ENCODE data around the gene EPHX1.

Gene EPHX1

DNA sequence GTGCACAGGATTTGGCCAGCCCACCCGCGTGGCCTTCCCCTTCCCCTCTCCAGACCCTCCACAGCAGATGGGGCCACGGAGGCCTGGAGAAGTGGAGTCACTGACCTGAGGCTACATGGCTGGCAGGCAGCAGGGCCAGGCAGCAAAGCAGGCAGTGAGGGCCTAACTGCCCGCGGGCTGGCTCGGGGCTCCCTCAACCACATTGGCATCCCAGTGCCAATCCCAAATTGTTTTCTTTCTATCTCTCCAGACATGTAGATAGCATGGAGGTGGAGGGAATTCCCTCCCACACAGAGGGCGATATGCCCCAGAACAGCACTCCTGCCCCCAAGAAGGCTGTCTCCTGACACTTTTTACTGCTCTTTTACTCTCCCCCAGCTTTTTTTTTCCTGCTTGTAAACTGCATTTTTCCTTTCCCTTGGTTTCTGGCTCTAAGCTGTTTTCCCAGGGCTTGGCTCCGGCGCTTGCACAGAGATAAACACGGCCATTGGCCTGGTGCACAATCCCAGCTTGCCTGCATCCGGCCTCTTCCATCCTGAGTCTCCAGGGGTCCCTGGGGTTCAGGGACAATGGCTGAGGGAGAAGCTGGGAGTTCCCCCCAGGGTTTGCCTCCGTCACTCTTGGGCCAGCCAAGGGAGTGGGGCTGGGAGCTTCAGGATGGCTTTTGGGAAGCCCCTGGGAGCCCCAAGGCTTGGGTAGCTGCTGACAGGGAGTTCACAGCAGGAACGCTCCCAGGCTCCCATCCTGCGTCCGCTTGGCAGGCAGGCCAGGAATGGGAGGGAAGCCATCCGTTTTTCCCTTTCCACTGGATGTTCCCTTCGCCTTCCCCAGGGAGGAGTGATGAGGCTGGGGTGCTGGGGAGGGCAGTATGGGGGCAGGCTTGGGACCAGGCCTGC, 7.0 kb downstream of the EPHX1 start:
- peaks cover 21% of the 10 kb centered on the region for H3K27me3 Mint-ChIP-seq
- H3K4me3 Mint-ChIP-seq, result no peak overlapping the region
- H3K27ac Mint-ChIP-seq, result no peak overlapping the region
- CTCF ChIA-PET, result no interaction called here
- H3K4me1 Mint-ChIP-seq, result peaks cover 8% of the 10 kb centered on the region
- no peak for DNase-seq
- H3K9me3 Mint-ChIP-seq, result no peaks in the 10 kb centered on the region
- H3K36me3 Mint-ChIP-seq, result no peaks in the 10 kb centered on the region

DNA sequence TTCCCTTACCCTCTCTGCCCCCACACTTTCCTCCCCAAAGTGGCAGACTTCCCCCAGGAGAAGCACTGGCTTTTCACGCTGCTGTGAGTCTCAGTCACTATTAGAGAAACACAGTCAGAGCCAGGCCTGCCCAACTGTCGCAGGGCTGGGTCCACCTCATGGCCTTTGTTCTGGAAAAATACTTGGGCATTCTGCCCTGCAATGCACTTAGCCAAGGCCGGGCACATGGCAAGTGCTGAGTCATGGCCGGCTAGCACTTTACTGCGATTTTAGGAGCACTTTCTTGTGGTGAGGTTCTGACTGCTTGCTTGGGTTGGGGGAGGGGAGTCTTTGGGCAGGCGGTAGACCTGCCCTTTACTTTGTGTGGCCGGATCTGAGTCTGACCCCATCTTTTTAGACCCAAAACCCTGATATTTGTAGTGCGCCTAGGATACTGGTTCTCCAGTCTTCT, 7.7 kb downstream of the EPHX1 start:
- Mint-ChIP-seq H3K4me1 (peaks cover 8% of the 10 kb centered on the region), H3K27me3 (peaks cover 14% of the 10 kb centered on the region), H3K4me3 (no peak overlapping the region), H3K27ac (no peak overlapping the region), H3K36me3 (no peaks in the 10 kb centered on the region), H3K9me3 (no peaks in the 10 kb centered on the region)
- no peak for DNase-seq
- CTCF ChIA-PET, result interaction anchor here (1.5 kb wide), 1 partner anchor 9 kb away, joined by 3 read pairs; no protein-coding TSS in a partner anchor

DNA sequence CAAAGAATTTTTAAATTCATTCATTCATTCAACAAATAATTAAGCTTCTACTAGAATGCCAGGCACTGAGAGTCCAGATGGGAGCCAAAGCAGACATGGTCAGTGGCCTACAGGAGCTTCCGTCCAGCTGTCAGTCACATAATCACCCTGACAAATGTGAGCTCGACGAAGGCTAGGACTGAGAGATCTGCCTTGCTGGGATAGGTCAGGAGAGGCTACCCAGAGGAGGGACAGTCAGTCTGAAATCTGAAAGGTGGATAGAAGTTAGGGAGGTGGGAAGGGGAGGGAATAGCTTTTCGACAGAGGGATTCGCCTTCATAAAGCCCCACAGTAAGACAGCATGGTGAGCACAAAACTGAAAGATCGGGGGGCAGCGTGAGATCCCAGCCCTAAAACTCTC, 8.3 kb downstream of the EPHX1 start:
- H3K27me3 Mint-ChIP-seq, result peaks cover 10% of the 10 kb centered on the region
- peaks cover 8% of the 10 kb centered on the region for H3K4me1 Mint-ChIP-seq
- CTCF ChIA-PET, result interaction anchor here (1.5 kb wide), 1 partner anchor 10 kb away, joined by 3 read pairs; no protein-coding TSS in a partner anchor
- no peak overlapping the region for H3K27ac Mint-ChIP-seq
- no peak for DNase-seq
- H3K36me3 Mint-ChIP-seq, result no peaks in the 10 kb centered on the region
- no peaks in the 10 kb centered on the region for H3K9me3 Mint-ChIP-seq
- no peak overlapping the region for H3K4me3 Mint-ChIP-seq

DNA sequence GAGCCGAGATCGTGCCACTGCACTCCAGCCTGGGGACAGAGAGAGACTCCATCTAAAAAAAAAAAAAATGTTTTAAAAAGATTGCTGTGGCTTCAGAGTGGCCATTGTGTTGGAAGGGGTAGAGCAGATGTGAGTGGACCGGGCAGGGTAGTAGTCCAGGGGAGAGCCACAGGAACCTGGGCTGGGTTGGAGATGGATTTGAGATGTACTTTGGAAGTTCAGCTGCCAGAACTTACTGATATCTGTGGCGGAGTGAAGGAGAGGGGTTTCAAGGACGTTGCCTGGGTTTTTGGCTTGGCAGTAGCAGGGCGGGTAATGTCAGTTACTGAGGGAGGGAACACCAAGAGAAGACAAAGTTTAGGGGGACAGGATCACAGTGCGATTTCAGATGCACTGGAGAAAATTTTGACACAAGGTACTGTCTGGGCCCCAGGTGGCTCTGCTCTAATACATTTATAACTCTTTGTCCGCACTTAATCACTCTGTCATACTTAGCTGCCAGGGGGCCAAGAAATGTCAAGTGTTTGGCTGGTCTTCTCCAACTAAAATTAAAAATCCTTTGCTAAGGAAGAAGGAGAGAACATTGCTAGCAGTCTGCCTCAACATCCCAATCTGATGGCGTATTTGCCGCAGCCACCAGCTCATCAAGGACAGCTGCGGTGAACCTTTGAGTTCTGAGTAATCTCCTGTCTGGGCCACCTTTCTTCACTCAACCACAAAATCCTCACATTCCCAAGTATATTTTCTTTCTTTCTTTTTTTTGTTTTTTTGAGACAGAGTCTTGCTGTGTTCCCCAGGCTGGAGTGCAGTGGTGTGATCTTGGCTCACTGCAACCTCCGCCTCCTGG, 9.6 kb downstream of the EPHX1 start:
- Mint-ChIP-seq H3K4me3 (no peak overlapping the region), H3K27ac (no peak overlapping the region), H3K9me3 (no peaks in the 10 kb centered on the region), H3K27me3 (peaks cover 15% of the 10 kb centered on the region), H3K36me3 (no peaks in the 10 kb centered on the region), H3K4me1 (peaks cover 8% of the 10 kb centered on the region)
- no peak for DNase-seq
- CTCF ChIA-PET, result no interaction called here

DNA sequence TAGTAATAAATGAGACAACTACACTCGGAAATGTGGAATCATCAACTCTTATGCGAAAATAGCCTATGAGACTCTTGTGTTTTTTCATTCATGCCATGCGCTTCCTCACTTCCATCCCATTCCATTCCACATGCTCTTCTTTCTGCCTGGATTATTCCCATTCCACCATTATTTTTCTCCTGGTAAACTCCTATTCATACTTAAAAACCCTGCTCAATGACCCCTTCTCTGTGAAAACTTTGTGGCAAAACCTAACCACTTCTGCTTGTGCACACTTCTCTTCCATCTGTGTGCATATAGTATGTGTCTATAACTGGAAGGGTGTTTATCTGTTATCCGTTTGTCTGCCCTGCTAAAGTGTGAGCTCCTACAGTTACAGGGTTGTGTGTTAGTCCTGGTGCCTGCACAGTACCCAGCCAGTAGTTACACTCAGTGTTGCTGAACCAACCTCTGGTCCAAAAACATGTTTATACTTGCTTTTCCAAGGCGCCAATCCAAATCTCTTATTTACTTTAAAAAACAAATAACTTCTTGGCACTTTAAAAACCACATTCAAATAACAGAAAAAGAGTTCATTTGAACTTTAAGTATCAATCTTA, 10.7 kb downstream of the EPHX1 start:
- Mint-ChIP-seq H3K4me1 (peaks cover 8% of the 10 kb centered on the region), H3K4me3 (no peak overlapping the region), H3K27me3 (peaks cover 13% of the 10 kb centered on the region), H3K9me3 (no peaks in the 10 kb centered on the region), H3K27ac (no peak overlapping the region), H3K36me3 (no peaks in the 10 kb centered on the region)
- CTCF ChIA-PET, result no interaction called here
- no peak for DNase-seq

DNA sequence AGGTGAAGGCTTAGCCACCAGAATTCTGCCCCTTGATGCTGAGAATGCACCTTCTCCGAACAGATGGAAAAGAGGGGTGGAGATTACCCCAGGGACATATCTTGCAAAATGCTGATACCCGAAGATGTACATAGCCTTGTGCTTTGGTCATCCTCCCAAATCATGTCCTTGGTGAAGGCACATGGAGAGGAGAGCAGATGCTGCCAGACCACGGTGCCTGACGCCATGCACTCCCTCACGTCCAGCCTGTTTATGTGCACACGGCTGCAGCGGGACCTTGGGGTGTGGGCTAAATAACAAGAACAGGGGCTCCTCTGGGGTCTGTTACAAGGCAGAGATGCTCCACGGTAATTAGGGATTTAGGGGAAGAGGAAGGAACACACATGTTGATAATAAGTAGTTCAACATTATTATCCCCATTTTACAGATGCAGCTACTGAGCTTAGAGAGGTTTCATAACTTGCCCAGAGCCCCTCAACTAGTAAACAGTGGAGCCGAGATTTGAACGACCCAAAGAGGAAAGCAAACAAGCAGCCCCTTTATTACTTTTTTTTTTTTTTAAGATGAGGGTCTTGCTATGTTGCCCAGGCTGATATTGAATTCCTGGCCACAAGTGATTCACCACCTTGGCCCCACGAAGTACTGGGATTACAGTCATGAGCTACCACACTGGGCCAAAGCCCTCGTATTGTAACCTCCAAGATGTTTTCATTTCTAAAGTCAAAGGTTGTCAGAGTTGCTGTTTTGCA, 12.9 kb downstream of the EPHX1 start:
- Mint-ChIP-seq H3K9me3 (no peaks in the 10 kb centered on the region), H3K27me3 (peaks cover 20% of the 10 kb centered on the region), H3K27ac (no peak overlapping the region), H3K36me3 (no peaks in the 10 kb centered on the region), H3K4me3 (no peak overlapping the region), H3K4me1 (peaks cover 4% of the 10 kb centered on the region)
- no peak for DNase-seq
- CTCF ChIA-PET, result no interaction called here

DNA sequence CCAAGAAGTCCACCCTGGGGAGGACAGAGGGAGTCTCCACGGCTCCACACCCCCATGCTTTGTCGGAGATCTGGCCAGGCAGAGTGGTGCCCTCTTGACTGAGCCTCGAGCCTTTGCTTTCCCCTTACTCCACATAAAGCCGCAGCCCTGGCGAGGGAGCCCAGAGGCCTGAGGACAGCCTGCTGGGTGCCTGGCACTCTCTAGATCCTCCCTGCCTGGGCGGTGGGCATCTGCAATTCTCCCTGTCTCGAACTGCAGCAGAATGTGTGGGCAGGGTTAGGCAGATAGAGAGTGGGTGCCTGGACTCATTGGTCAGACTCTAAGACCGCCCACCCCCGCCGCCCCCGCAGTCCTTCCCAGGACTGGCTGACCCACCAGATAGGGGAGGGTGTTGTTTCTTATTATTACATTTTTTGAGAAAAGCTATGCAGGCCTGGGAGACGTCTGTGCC, 13.9 kb downstream of the EPHX1 start:
- CTCF ChIA-PET, result no interaction called here
- H3K27ac Mint-ChIP-seq, result no peak overlapping the region
- no peak overlapping the region for H3K4me3 Mint-ChIP-seq
- H3K36me3 Mint-ChIP-seq, result no peaks in the 10 kb centered on the region
- no peak for DNase-seq
- H3K4me1 Mint-ChIP-seq, result no peaks in the 10 kb centered on the region
- no peaks in the 10 kb centered on the region for H3K9me3 Mint-ChIP-seq
- peaks cover 25% of the 10 kb centered on the region for H3K27me3 Mint-ChIP-seq

DNA sequence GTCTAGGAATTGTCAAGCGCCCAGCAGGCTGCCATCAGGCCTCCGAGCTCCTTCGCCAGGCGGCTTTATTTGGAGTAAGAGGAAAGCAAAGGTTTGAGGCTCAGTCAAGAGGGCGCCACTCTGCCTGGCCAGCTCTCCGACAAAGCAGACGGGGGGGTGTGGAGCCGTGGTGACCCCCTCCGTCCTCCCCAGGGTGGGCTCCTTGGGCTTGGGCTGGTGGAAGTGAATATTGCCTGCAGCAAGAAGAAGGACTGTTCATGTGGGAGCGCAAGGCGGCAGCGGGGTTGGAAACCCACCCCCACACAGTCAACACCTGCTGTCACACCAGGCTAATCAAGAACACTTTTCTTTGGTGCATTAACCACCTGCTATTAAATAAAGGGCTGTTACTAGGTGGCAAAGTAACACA, 14.6 kb downstream of the EPHX1 start:
- no peaks in the 10 kb centered on the region for H3K4me1 Mint-ChIP-seq
- CTCF ChIA-PET, result no interaction called here
- no peaks in the 10 kb centered on the region for H3K9me3 Mint-ChIP-seq
- no peak for DNase-seq
- no peak overlapping the region for H3K4me3 Mint-ChIP-seq
- no peaks in the 10 kb centered on the region for H3K36me3 Mint-ChIP-seq
- peaks cover 25% of the 10 kb centered on the region for H3K27me3 Mint-ChIP-seq
- H3K27ac Mint-ChIP-seq, result no peak overlapping the region

DNA sequence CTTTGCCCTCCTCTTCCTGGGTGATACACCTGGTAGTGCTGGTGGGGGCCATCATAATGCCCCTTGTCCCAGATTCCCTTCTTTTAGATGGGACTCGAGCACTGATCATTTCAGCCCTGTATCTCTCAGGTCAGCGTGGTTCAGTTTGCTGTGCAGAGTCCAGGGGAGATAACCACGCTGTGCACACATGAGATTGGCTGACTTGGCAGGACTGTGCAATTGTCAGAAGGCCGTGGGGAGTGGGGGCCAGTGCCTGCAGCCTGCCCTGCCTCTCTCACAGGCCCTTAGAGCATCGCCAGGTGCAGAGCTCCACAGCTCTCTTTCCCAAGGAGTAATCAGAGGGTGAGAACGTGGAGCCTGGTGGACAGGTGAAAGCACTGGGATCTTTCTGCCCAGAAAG, 15.2 kb downstream of the EPHX1 start:
- H3K27me3 Mint-ChIP-seq, result peaks cover 23% of the 10 kb centered on the region
- no peak for DNase-seq
- no peak overlapping the region for H3K27ac Mint-ChIP-seq
- H3K9me3 Mint-ChIP-seq, result no peaks in the 10 kb centered on the region
- H3K4me3 Mint-ChIP-seq, result no peak overlapping the region
- CTCF ChIA-PET, result no interaction called here
- no peaks in the 10 kb centered on the region for H3K36me3 Mint-ChIP-seq
- no peaks in the 10 kb centered on the region for H3K4me1 Mint-ChIP-seq

DNA sequence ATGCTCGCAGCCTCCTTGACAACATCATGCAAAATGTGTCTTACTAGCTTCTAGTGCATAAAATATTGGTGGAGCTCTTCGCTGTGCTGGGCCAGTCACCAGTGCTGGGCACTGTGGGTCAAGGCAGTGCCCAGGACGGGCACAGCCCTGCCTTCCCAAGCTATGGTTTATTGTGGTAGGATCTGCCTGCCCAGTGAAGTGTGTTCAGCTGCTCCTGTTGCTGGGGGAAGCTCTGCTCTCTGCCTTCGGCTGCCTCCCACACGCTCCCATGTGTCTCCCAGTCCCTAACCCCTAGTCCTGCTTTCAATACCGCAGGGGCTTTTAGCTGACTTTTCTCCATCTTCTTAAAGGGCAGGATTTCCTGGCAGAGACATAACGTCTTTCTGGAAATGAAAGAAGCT, 15.7 kb downstream of the EPHX1 start:
- Mint-ChIP-seq H3K4me1 (no peaks in the 10 kb centered on the region), H3K36me3 (no peaks in the 10 kb centered on the region), H3K27ac (no peak overlapping the region), H3K27me3 (peaks cover 23% of the 10 kb centered on the region), H3K9me3 (no peaks in the 10 kb centered on the region), H3K4me3 (no peak overlapping the region)
- no peak for DNase-seq
- CTCF ChIA-PET, result interaction anchor here (1.4 kb wide), 1 partner anchor 53 kb away, joined by 3 read pairs; no protein-coding TSS in a partner anchor

DNA sequence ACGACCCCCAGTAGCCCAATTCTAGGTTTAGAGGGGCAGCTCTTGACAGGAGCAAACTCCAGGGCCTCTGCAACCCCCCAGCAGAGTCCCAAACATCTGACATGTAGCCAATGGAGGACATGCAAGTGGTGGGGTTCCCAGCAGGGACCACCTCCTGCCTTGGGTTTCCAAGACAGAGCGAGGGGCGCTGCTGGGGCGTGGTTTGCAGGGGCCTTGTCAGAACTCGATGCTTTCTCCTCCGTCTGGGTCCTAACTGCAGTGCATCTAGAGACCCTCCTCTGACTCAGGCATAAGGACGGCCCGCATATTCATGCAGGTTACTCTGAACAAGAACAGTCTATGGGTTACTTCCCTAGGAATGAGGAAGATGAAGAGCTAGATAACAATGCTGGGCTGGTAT, 17.2 kb downstream of the EPHX1 start:
- Mint-ChIP-seq H3K4me3 (no peak overlapping the region), H3K9me3 (no peaks in the 10 kb centered on the region), H3K36me3 (no peaks in the 10 kb centered on the region), H3K27ac (no peak overlapping the region), H3K27me3 (peaks cover 23% of the 10 kb centered on the region), H3K4me1 (no peaks in the 10 kb centered on the region)
- CTCF ChIA-PET, result no interaction called here
- DNase-seq, result no peak

DNA sequence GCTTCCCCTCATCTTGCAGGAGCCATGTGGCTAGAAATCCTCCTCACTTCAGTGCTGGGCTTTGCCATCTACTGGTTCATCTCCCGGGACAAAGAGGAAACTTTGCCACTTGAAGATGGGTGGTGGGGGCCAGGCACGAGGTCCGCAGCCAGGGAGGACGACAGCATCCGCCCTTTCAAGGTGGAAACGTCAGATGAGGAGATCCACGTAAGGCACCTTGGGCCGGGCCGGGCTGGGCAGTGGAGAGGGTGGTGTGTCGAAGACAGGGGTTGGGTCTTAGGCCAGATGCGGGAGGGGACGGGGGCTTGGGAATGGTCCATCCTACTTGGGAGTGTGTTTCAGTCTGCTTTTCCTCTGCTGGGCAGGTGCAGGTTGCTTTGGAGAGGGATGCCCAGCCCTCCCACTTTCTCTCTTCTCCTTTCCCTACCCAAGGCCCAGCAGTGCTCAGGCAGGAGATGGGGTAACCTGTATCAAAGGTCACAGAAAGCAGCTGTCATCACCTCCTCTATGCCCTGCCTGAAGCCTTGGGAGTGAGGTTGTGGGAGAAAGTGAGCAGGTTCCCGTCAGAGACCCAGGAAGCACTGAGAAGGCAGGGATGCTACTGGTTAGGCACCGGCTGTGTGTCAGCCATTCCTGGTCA, 18.9 kb downstream of the EPHX1 start:
- H3K36me3 Mint-ChIP-seq, result no peaks in the 10 kb centered on the region
- H3K27me3 Mint-ChIP-seq, result peaks cover 23% of the 10 kb centered on the region
- H3K9me3 Mint-ChIP-seq, result no peaks in the 10 kb centered on the region
- DNase-seq, result no peak
- H3K4me3 Mint-ChIP-seq, result no peak overlapping the region
- no peaks in the 10 kb centered on the region for H3K4me1 Mint-ChIP-seq
- H3K27ac Mint-ChIP-seq, result no peak overlapping the region
- CTCF ChIA-PET, result interaction anchor here (0.7 kb wide), 1 partner anchor 222 kb away, joined by 3 read pairs; no protein-coding TSS in a partner anchor

DNA sequence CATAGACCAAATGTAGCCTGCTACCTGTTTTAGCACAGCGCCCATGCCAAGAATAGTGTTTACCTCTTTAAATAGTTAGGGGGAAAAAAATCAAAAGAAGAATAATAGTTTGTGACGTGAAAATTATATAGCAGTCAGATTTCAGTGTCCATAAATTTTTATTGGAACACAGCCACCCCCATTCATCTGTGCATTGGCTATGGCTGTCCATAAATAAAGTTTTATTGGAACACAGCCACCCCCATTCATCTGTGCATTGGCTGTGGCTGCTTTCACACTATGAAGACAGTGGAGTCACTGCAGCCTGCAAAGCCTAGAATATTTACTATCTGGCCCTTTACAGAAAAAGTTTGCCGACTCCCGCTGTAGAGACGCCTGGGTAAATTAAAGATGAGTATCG, 20.9 kb downstream of the EPHX1 start:
- no peak overlapping the region for H3K4me3 Mint-ChIP-seq
- peaks cover 14% of the 10 kb centered on the region for H3K27me3 Mint-ChIP-seq
- CTCF ChIA-PET, result no interaction called here
- DNase-seq, result no peak
- no peaks in the 10 kb centered on the region for H3K4me1 Mint-ChIP-seq
- no peaks in the 10 kb centered on the region for H3K9me3 Mint-ChIP-seq
- H3K27ac Mint-ChIP-seq, result no peak overlapping the region
- H3K36me3 Mint-ChIP-seq, result no peaks in the 10 kb centered on the region

Data from activated naive CD4-positive, alpha-beta T cell treated with anti-CD3 and anti-CD28 coated beads, Interleukin-2, amount 10 ng/mL, durations not matched to agents 7 days and 5 days (primary cell).